Measurements from ENCODE around the gene NHSL2. TPM values are rescaled to one million over a fixed set of nuclear protein-coding genes. Genes with fewer than 3 reads are reported as not detected.

NHSL2 gene
- total and polyA plus RNA-seq, 2 of the 13 experiments (the other 11 are each of a cell fraction or from before 2014, with no cell fraction given) = not detected

DNA sequence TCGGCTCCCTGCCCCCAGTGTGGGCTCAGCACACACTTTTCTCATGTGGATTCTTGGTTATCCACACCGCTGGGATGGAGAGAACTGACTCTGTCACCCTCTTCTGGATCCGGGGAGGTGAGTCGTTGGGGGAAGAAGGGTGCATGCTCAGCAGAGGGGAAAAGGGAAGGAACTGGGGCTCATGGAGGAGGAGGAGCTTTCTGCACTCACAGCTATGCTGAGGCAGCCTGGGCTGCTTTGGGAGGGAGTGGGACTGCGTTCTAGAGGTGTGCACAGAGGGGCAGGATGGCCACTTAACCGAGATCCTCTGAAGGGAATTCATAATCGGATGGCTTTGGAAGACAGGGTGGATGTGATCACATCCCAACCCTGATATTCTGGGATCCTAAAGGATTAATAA is 169.5 kb downstream of the NHSL2 start (continued):
- TF ChIP-seq SCMH1 (CRISPR knock-in tag; IDR thresholded peaks at IDR 0.05; ENCODE audit: borderline replicate concordance) = no peak
- TF ChIP-seq HOXD1 (CRISPR knock-in tag; IDR thresholded peaks at IDR 0.05) = no peak
- no peak for TF ChIP-seq BRD4 (CRISPR knock-in tag; IDR thresholded peaks at IDR 0.05)
- TF ChIP-seq ZNF569 (CRISPR knock-in tag; IDR thresholded peaks at IDR 0.05; ENCODE audit: borderline replicate concordance) = no peak
- TF ChIP-seq, protein P1, sequence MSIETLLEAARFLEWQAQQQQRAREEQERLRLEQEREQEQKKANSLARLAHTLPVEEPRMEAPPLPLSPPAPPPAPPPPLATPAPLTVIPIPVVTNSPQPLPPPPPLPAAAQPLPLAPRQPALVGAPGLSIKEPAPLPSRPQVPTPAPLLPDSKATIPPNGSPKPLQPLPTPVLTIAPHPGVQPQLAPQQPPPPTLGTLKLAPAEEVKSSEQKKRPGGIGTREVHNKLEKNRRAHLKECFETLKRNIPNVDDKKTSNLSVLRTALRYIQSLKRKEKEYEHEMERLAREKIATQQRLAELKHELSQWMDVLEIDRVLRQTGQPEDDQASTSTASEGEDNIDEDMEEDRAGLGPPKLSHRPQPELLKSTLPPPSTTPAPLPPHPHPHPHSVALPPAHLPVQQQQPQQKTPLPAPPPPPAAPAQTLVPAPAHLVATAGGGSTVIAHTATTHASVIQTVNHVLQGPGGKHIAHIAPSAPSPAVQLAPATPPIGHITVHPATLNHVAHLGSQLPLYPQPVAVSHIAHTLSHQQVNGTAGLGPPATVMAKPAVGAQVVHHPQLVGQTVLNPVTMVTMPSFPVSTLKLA (IDR thresholded peaks at IDR 0.05) = no peak
- TF ChIP-seq, protein P2, sequence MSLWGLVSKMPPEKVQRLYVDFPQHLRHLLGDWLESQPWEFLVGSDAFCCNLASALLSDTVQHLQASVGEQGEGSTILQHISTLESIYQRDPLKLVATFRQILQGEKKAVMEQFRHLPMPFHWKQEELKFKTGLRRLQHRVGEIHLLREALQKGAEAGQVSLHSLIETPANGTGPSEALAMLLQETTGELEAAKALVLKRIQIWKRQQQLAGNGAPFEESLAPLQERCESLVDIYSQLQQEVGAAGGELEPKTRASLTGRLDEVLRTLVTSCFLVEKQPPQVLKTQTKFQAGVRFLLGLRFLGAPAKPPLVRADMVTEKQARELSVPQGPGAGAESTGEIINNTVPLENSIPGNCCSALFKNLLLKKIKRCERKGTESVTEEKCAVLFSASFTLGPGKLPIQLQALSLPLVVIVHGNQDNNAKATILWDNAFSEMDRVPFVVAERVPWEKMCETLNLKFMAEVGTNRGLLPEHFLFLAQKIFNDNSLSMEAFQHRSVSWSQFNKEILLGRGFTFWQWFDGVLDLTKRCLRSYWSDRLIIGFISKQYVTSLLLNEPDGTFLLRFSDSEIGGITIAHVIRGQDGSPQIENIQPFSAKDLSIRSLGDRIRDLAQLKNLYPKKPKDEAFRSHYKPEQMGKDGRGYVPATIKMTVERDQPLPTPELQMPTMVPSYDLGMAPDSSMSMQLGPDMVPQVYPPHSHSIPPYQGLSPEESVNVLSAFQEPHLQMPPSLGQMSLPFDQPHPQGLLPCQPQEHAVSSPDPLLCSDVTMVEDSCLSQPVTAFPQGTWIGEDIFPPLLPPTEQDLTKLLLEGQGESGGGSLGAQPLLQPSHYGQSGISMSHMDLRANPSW (CRISPR knock-in tag; IDR thresholded peaks at IDR 0.05; ENCODE audit: borderline replicate concordance) = no peak
- TF ChIP-seq GATAD2A (CRISPR knock-in tag; IDR thresholded peaks at IDR 0.05) = no peak
- TF ChIP-seq KDM6A (CRISPR knock-in tag; IDR thresholded peaks at IDR 0.05; ENCODE audit: low read depth) = no peak
- no peak for TF ChIP-seq SUZ12 (IDR thresholded peaks at IDR 0.05; ENCODE audit: low read depth, low read length)
- no peak for TF ChIP-seq GZF1 (CRISPR knock-in tag; IDR thresholded peaks at IDR 0.05)

DNA sequence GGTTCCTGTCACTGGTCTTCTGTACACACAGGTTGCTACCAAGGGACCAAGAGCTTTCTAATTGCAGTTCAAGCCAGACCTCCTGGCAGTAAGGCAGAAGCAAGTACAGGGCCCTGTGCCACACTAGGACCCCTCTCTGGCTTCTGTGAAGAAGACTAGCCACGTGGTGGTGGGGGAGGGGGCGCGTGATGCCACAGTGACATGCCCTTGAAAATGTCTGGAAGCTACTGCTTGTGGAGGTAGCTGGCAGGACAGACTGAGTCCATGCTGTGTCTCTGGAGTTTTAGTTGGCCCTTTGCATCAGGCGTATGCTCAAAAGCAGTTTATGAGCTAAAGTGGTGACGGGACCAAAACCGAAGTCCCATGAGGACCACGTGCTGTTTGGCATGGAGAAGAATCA is 170.2 kb downstream of the NHSL2 start:
- peaks cover 0 to 1% of the 10 kb centered on the region in 2 experiments; a peak in 2 of 5 replicates for H3K27me3 ChIP-seq (ENCODE audit: control insufficient read depth in 1 of 2, insufficient read depth in 2 of 2, low read length in 2 of 2)
- H3K9ac ChIP-seq (ENCODE audit: insufficient read depth, low read depth, low read length) = no peak overlapping the region
- in situ Hi-C loops (cut with HindIII; ENCODE audit: extremely low pct_ligation_motif_present, low pct_unique_long_range_greater_than_20kb) = no loop called here
- FAIRE-seq (no peak), ATAC-seq (no peak), DNase-seq (ENCODE audit: low spot score) (no peak)
- no peaks in the 10 kb centered on the region for H3K9me3 ChIP-seq (ENCODE audit: low read length)
- ChIA-PET POLR2A (no interaction called here), CTCF (ENCODE audit: low intra/inter-chr PET ratio, low total read pairs) (no interaction called here)
- H3K4me2 ChIP-seq (ENCODE audit: low read depth, low read length) = no peak overlapping the region
- TF ChIP-seq ZNF841 (CRISPR knock-in tag; IDR thresholded peaks at IDR 0.05; ENCODE audit: borderline replicate concordance) = no peak
- TF ChIP-seq NFATC3 (CRISPR knock-in tag; IDR thresholded peaks at IDR 0.05) = no peak
- no peak for TF ChIP-seq RARA (CRISPR knock-in tag; IDR thresholded peaks at IDR 0.05)
- TF ChIP-seq ZKSCAN5 (CRISPR knock-in tag; IDR thresholded peaks at IDR 0.05) = no peak
- no peak for TF ChIP-seq ZNF878 (CRISPR knock-in tag; IDR thresholded peaks at IDR 0.05)
- TF ChIP-seq TCF7 (IDR thresholded peaks at IDR 0.05; ENCODE audit: low read depth) = no peak
- no peak for TF ChIP-seq ZNF558 (CRISPR knock-in tag; IDR thresholded peaks at IDR 0.05; ENCODE audit: borderline replicate concordance)
- no peak for TF ChIP-seq PHF21A (CRISPR knock-in tag; IDR thresholded peaks at IDR 0.05)
- TF ChIP-seq ZNF562 (CRISPR knock-in tag; IDR thresholded peaks at IDR 0.05; ENCODE audit: borderline replicate concordance) = no peak
- no peak overlapping the region for H3K4me3 ChIP-seq (replicated peaks in 1 of 3; ENCODE audit: insufficient read depth in 1 of 3, low read depth in 2 of 3, low read length in 3 of 3)
- intact Hi-C loops (cut with micrococcal nuclease; ENCODE audit: unreplicated experiment) = no loop called here
- WGBS (ENCODE audit: low lambda C conversion rate) = 28% methylated on average over 3 of the region's 7 CpGs
- H2AFZ ChIP-seq (ENCODE audit: low read length) = no peak overlapping the region
- no TSS peak for BruUV-seq (replicated peaks)
- no peaks in the 10 kb centered on the region for H3K36me3 ChIP-seq (replicated peaks in 1 of 2; ENCODE audit: control insufficient read depth in 1 of 2, insufficient read depth in 2 of 2, low read length in 2 of 2)
- no peaks in the 10 kb centered on the region for H3K4me1 ChIP-seq (ENCODE audit: insufficient read depth, low read length)
- H4K20me1 ChIP-seq (ENCODE audit: insufficient read depth, low read length) = no peaks in the 10 kb centered on the region
- no peaks in the 10 kb centered on the region for H3K79me2 ChIP-seq (ENCODE audit: insufficient read depth, low read length)
- H3K27ac ChIP-seq (ENCODE audit: extremely low read length, insufficient read depth, low read length) = no peak overlapping the region

All from HepG2 (cell line).